ENCODE results near the gene ZNF701.
"Not testable (repeated sequence)": the region's sequence is repeated elsewhere in the genome, so short reads cannot be mapped to it uniquely, and the experiment has no call there.

DNA sequence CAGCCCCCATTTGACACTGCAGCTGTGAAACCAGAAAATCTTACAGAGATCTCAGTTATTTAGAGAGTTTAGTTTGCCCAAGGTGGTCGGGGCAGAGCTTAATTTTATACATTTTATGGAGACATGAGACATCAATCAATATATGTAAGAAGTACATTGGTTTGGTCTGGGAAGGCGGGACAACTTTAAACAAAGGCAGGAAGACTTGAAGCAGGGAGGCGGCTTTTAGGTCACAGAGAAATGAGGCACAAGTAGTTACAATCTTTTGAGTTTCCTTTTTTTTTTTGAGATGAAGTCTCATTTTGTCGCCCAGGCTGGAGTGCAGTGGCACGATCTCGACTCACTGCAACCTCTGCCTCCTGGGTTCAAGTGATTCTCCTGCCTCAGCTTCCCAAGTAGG lies 27.5 kb upstream of the ZNF701 start:
- TF ChIP-seq, protein P1, sequence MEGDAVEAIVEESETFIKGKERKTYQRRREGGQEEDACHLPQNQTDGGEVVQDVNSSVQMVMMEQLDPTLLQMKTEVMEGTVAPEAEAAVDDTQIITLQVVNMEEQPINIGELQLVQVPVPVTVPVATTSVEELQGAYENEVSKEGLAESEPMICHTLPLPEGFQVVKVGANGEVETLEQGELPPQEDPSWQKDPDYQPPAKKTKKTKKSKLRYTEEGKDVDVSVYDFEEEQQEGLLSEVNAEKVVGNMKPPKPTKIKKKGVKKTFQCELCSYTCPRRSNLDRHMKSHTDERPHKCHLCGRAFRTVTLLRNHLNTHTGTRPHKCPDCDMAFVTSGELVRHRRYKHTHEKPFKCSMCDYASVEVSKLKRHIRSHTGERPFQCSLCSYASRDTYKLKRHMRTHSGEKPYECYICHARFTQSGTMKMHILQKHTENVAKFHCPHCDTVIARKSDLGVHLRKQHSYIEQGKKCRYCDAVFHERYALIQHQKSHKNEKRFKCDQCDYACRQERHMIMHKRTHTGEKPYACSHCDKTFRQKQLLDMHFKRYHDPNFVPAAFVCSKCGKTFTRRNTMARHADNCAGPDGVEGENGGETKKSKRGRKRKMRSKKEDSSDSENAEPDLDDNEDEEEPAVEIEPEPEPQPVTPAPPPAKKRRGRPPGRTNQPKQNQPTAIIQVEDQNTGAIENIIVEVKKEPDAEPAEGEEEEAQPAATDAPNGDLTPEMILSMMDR (IDR thresholded peaks at IDR 0.05): not testable (repeated sequence)
- TF ChIP-seq EZH2phosphoT487, EZH2 (IDR thresholded peaks at IDR 0.05): not testable (repeated sequence)
